Activated T-helper 1 cell treated with anti-CD3 and anti-CD28 coated beads, Interleukin-2, amount 50 U/mL, for 16 hours (primary cell): Measurements from ENCODE around the gene SEC63.
"Not testable (repeated sequence)": the region's sequence is repeated elsewhere in the genome, so short reads cannot be mapped to it uniquely, and the experiment has no call there.

Experiments used
- DNase-seq, 2 donors: peaks; one replicate each; pipeline ENCODE4 v3.0.0-alpha.2; 2020; ENCODE audit warnings: low read depth in 1 of 2, low spot score in 1 of 2

SEC63 gene

DNA sequence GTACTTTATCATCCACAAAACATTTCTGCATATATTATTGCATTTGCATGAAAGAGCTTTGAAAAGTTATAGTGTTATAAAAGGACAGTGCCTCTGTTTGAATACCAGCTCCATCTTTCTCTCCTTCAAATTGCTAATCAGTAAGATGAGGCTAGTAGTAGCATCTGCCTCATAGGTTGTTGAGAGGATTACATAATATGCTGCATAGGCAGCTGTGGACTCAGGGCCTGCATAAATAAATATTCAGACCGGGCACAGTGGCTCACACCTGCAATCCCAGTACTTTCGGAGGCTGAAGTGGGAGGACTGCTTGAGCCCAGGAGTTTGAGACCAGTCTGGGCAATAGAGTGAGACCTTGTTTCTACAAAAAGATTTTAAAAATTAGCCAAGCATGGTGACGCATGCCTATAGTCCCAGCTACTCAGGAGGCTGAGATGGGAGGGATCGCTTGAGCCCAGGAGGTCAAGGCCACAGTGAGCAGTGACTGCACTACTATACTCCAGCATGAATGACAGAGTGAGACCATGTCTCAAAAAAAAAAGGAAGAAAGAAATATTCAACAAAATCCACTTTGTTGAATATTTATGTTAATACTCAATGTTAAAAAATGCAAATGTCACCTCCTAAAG is 18.3 kb upstream of the SEC63 start:
- no peak for DNase-seq

- DNase-seq: no peak
These were observed 15.6 kb upstream of the SEC63 start for GRCh38 chr6:107973594-107973993.

DNA sequence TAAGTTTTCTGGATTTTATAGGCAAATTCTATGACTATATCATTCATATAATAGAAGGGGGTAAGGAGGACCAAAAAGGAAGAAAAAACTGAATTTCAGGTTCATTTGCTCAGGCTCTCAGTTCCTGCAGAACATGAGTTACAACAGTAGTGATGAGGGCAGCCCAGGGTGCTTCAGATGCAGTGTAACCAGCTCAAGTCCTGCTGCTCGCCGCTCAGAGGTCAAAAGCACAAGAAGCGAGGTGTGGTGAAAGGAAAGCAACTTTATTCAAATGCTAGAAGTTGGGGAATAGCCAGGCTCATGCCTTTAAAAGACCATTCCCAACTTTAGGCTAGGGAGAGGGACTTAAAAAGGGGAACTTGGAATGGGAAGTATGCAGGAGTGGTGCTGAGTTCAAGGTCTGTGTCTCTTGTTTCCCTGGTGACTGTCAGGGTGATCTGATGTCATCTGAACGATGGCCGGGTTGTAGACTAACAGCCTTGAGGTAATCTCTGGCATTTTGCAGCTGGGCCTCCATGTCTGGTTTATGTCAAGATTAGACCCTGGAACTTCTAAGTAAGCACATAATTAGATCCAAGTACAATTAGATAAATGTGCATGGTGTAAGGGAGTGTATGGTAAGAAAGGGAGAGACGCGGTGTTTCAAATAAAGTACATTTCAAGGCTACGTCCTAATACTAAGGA is 14.5 kb upstream of the SEC63 start:
- no peak for DNase-seq

- no peak for DNase-seq
These were observed 13.2 kb upstream of the SEC63 start for GRCh38 chr6:107971181-107971580.

GRCh38 chr6:107970255-107970654 is 12.2 kb upstream of the SEC63 start:
- no peak for DNase-seq

DNA sequence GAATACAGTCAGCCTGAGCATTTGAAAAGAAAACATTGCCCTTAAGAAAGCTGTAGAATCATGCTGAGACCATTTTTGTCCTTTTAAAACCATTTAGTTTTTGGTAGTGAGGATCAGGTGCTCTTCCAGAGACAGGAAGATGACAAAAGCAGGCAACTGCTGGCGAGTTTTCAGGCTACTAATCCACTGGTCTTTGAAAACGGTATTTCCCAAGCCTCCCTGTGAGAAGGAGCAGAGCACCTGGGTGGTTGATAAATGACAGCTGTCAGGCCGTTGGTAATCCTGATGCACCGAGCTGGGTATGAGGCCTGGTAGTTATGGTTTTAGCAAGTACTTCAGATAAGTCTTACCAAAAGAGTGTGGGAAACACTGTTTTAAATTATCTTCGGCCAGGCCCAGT is 10.1 kb upstream of the SEC63 start:
- DNase-seq: no peak

DNA sequence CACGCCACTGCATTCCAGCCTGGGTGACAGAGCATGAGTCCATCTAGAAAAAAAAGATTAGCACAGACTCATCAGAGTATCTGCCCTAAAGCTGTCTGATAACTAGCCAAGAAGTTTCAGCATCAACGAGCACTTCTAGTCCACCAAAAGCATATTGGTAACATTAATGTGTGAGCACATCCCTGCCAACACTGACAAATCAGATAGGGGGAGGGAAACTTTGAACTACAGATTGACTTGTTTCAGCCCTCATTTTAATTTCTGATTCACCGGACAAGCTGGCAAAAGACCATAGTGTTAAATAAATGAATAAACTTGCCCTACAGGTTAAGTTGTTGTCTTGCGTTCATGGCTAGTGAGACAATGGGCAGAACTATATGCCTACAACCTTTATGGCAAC is 7.7 kb upstream of the SEC63 start:
- DNase-seq: no peak

GRCh38 chr6:107962723-107963122 is 4.7 kb upstream of the SEC63 start:
- no peak for DNase-seq

GRCh38 chr6:107959392-107959791 is 1.4 kb upstream of the SEC63 start:
- DNase-seq: no peak

DNA sequence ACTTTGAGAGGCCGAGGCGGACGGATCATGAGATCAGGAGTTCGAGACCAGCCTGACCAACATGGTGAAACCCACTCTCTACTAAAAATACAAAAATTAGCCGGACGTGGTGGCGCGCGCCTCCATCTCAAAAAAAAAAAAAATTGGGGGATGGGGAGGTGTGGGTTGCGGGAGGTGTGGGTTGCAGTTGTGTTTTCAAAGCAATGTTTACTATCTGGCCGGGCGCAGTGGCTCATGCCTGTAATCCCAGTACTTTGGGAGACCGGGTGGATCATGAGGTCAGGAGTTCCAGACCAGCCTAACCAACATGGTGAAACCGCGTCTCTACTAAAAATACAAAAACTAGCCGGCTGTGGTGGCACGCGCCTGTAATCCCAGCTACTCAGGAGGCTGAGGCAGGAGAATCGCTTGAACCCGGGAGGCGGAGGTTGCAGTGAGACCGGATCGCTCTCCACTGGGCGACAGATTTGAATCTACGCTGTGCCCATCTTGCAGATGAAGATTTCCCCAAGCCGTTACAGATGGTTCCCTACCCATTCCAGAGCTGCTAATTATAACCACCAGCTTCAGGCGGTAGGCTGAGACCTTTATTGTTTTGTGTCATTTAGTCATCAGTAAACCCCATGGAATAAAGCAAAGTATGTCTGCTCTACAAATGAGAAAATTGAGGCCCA is 818 bp upstream of the SEC63 start:
- DNase-seq: not testable (repeated sequence)

- DNase-seq: peak; percentile 20 to 38
These were observed 600 bp downstream of the SEC63 start for GRCh38 chr6:107957308-107957908.

- DNase-seq: no peak
These were observed 1.3 kb downstream of the SEC63 start for GRCh38 chr6:107956586-107957307.

GRCh38 chr6:107956181-107956580 is 1.8 kb downstream of the SEC63 start:
- DNase-seq: no peak

GRCh38 chr6:107953858-107954414 is 4.1 kb downstream of the SEC63 start:
- DNase-seq: not testable (repeated sequence)

- DNase-seq: no peak
These were observed 14.2 kb downstream of the SEC63 start for GRCh38 chr6:107943626-107944439.

DNA sequence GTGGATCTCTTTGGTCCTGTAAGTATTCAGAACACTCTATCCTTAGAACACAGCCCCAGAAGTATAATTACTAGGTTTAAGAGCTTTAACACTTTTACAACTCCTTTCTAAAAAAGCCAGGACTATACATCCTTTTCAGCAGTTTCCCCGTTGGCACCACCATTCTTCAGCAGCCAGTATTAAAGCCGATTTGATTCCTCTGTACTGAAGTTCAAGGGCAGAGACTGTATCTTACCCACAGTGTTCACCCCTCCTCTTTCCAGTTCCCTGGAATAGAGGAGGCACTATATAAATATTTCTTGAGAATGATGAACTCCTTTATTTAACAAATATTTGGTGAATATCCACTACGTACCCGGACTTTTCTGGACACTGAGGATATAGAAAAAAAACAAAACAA is 15.9 kb downstream of the SEC63 start:
- no peak for DNase-seq

- DNase-seq: no peak
These were observed 16.4 kb downstream of the SEC63 start for GRCh38 chr6:107941627-107942026.

DNA sequence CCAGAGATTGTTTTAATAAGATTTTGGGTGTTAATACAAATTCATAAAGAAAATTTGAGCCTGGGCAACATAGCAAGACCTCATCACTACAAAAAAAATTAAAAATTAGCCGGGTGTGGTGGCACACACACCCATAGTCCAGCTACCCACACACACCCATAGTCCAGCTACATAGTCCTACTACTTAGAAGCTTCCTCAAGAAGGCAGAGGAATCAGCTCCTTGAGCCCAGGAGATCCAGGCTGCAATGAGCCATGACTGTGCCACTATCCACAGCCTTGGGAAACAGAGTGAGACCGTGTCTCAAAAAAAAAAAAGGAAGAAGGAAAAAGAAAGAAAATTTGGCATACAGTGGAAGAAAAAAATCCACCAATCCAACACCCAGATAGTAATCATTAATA is 16.8 kb downstream of the SEC63 start:
- no peak for DNase-seq

DNA sequence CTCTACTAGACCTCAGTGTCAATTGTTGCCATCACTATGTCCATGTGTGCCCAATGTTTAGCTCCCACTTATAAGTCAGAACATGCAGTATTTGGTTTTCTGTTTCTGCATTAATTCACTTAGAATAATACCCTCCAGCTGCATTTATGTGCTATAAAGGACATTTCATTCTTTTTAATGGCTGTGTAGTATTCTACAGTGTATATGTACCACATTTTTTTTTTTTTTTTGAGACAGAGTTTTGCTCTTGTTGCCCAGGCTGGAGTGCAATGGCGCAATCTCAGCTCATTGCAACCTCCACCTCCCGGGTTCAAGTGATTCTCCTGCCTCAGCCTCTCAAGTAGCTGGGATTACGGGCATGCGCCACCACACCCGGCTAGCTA is 21.1 kb downstream of the SEC63 start:
- DNase-seq: not testable (repeated sequence)

DNA sequence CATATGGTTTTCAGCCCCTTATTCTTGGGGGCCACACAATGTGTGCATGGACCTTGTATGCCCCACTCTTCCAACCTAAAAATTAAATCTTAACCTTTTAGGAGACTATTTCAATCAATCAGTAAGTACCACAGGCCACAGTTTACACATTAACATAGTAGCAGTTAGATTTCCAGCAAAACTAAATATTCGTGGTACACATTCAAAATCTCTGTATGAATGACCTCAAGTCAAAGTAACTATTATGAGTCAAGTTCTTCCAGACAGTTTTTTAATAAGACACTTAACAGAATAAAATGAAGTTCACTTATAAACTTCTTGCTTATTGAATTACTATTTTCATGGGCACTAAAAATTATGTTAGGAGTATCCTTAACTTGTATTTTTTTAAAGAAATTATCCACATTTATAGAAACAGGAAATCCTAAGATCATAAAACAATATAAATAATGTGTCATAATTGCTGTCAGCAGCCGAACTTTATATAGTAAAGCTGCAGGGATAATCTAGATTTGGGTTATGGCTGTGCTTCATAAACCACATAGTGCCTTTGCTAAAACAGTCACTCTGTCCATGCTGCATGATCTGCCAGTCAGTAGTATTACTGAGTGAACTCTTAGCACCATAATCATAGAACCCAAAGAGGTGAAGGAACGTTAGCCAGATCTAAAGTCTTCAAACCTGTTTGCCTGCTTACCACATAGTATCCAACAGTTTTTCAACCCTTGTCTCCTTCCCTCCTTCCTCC is 21.7 kb downstream of the SEC63 start:
- no peak for DNase-seq
